ENCODE results near the gene ERGIC3.
A peak's percentile ranks its signal among the peaks of the same experiment; 100 is the strongest.

Gene ERGIC3

GRCh38 chr20:35541783-35542662 is at the start of gene ERGIC3:
TSS of gene ERGIC3 (plus strand) at chr20:35542078. CDS start at chr20:35542098, 20 bp downstream.
- Histone ChIP-seq H3K27ac (ENCODE audit: poor library complexity, severe bottlenecking) (peak within 1 kb of the TSS; percentile 52), H3K4me3 (ENCODE audit: severe bottlenecking) (peak within 1 kb of the TSS; percentile 68), H3K27me3 (ENCODE audit: insufficient read depth, poor library complexity, severe bottlenecking) (no peaks in the 10 kb centered on the region), H3K9me3 (ENCODE audit: severe bottlenecking) (no peaks in the 10 kb centered on the region), H3K36me3 (ENCODE audit: low read depth) (peaks cover 41% of the 10 kb centered on the region), H3K4me1 (ENCODE audit: insufficient read depth, poor library complexity, severe bottlenecking) (peaks cover 5% of the 10 kb centered on the region)
- TF ChIP-seq CTCF (IDR thresholded peaks at IDR 0.05; ENCODE audit: poor library complexity, severe bottlenecking), result no peak
- ATAC-seq (ENCODE audit: low read depth), result peak; percentile 96
- DNase-seq (ENCODE audit: low spot score), result peak; percentile 100

GRCh38 chr20:35492352-35492751 is 49.5 kb upstream of the ERGIC3 start:
- Histone ChIP-seq H3K36me3 (ENCODE audit: low read depth) (peaks cover 98% of the 10 kb centered on the region), H3K27ac (ENCODE audit: poor library complexity, severe bottlenecking) (no peak overlapping the region), H3K27me3 (ENCODE audit: insufficient read depth, poor library complexity, severe bottlenecking) (no peaks in the 10 kb centered on the region), H3K9me3 (ENCODE audit: severe bottlenecking) (no peaks in the 10 kb centered on the region), H3K4me3 (ENCODE audit: severe bottlenecking) (no peak overlapping the region), H3K4me1 (ENCODE audit: insufficient read depth, poor library complexity, severe bottlenecking) (no peaks in the 10 kb centered on the region)
- ATAC-seq (ENCODE audit: low read depth) (no peak), DNase-seq (ENCODE audit: low spot score) (peak; percentile 34)
- TF ChIP-seq CTCF (IDR thresholded peaks at IDR 0.05; ENCODE audit: poor library complexity, severe bottlenecking), result no peak

GRCh38 chr20:35496481-35496880 is 45.4 kb upstream of the ERGIC3 start:
- DNase-seq (ENCODE audit: low spot score), result peak; percentile 66
- Histone ChIP-seq H3K27me3 (ENCODE audit: insufficient read depth, poor library complexity, severe bottlenecking) (no peaks in the 10 kb centered on the region), H3K27ac (ENCODE audit: poor library complexity, severe bottlenecking) (no peak overlapping the region), H3K4me1 (ENCODE audit: insufficient read depth, poor library complexity, severe bottlenecking) (no peaks in the 10 kb centered on the region), H3K9me3 (ENCODE audit: severe bottlenecking) (no peaks in the 10 kb centered on the region), H3K36me3 (ENCODE audit: low read depth) (peaks cover 98% of the 10 kb centered on the region), H3K4me3 (ENCODE audit: severe bottlenecking) (no peak overlapping the region)
- no peak for TF ChIP-seq CTCF (IDR thresholded peaks at IDR 0.05; ENCODE audit: poor library complexity, severe bottlenecking)
- no peak for ATAC-seq (ENCODE audit: low read depth)

GRCh38 chr20:35497320-35497719 is 44.6 kb upstream of the ERGIC3 start:
- Histone ChIP-seq H3K9me3 (ENCODE audit: severe bottlenecking) (no peaks in the 10 kb centered on the region), H3K27me3 (ENCODE audit: insufficient read depth, poor library complexity, severe bottlenecking) (no peaks in the 10 kb centered on the region), H3K36me3 (ENCODE audit: low read depth) (peaks cover 98% of the 10 kb centered on the region), H3K4me1 (ENCODE audit: insufficient read depth, poor library complexity, severe bottlenecking) (no peaks in the 10 kb centered on the region), H3K27ac (ENCODE audit: poor library complexity, severe bottlenecking) (no peak overlapping the region), H3K4me3 (ENCODE audit: severe bottlenecking) (no peak overlapping the region)
- DNase-seq (ENCODE audit: low spot score), result peak; percentile 62
- no peak for ATAC-seq (ENCODE audit: low read depth)
- no peak for TF ChIP-seq CTCF (IDR thresholded peaks at IDR 0.05; ENCODE audit: poor library complexity, severe bottlenecking)

GRCh38 chr20:35497780-35498189 is 44.1 kb upstream of the ERGIC3 start:
- TF ChIP-seq CTCF (IDR thresholded peaks at IDR 0.05; ENCODE audit: poor library complexity, severe bottlenecking), result no peak
- Histone ChIP-seq H3K4me1 (ENCODE audit: insufficient read depth, poor library complexity, severe bottlenecking) (no peaks in the 10 kb centered on the region), H3K27me3 (ENCODE audit: insufficient read depth, poor library complexity, severe bottlenecking) (no peaks in the 10 kb centered on the region), H3K36me3 (ENCODE audit: low read depth) (peaks cover 98% of the 10 kb centered on the region), H3K27ac (ENCODE audit: poor library complexity, severe bottlenecking) (no peak overlapping the region), H3K4me3 (ENCODE audit: severe bottlenecking) (no peak overlapping the region), H3K9me3 (ENCODE audit: severe bottlenecking) (no peaks in the 10 kb centered on the region)
- ATAC-seq (ENCODE audit: low read depth), result no peak
- DNase-seq (ENCODE audit: low spot score), result peak; percentile 69
